SK-N-SH (cell line): ENCODE data around the gene FUNDC1. TPM values are rescaled to one million over a fixed set of nuclear protein-coding genes. Genes with fewer than 3 reads are reported as not detected.

ENCODE experiments used
- CTCF ChIA-PET: fragments of 300-600, 350-600 bp; formaldehyde crosslinking; extraction: SDS; loops from one replicate; lab custom pipeline; 2021; lab: Yijun Ruan, JAX
- POLR2A ChIA-PET: fragments of 350-600 bp; sonication (Branson Sonifier 250); formaldehyde crosslinking; extraction: SDS; loops from one replicate; lab custom pipeline; 2020; ENCODE audit warnings: antibody characterized with exemption, inconsistent platforms; lab: Yijun Ruan, JAX
- DNase-seq: peaks from one replicate; pipeline ENCODE4 v3.0.0; 2012
- H2AFZ ChIP-seq: fragments of 200-600 bp; sonication (generic); 2 replicates; pipeline ENCODE4 v1.8.1; 2016; ENCODE audit warnings: antibody characterized with exemption, mild to moderate bottlenecking, low read depth
- H3F3A ChIP-seq: fragments of 200-600 bp; sonication (generic); replicated peaks from 2 replicates; pipeline ENCODE3; 2016; ENCODE audit warnings: antibody characterized with exemption, mild to moderate bottlenecking; ENCODE audit not compliant: insufficient read depth
- H3K27ac ChIP-seq, 2 experiments: fragments of 200-500 bp in 1 of 2; fragments of 200-600 bp in 1 of 2; sonication (Bioruptor generic) in 1 of 2; sonication (generic), shearing (Covaris generic) in 1 of 2; 2 replicates each; pipeline versions ENCODE4 v1.5.1 to v1.6.1; 2014 to 2016; ENCODE audit warnings: low read depth in 2 of 2, inconsistent platforms in 1 of 2, low read length in 1 of 2, mild to moderate bottlenecking in 1 of 2, mixed read lengths in 1 of 2
- H3K27me3 ChIP-seq: fragments of 200-600 bp; sonication (generic), shearing (Covaris generic); 2 replicates; pipeline ENCODE4 v1.6.1; 2016; ENCODE audit warnings: mixed run types; ENCODE audit not compliant: insufficient read depth
- H3K36me3 ChIP-seq, 2 experiments: fragments of 200-500 bp in 1 of 2; fragments of 200-600 bp in 1 of 2; sonication (Bioruptor generic) in 1 of 2; sonication (generic) in 1 of 2; replicated peaks in 1 of 2; 2 replicates each; pipeline versions ENCODE3 to v1.5.1; 2014 to 2016; ENCODE audit warnings: low read length in 1 of 2, mild to moderate bottlenecking in 1 of 2; ENCODE audit not compliant: insufficient read depth in 2 of 2, control insufficient read depth in 1 of 2
- H3K4me1 ChIP-seq, 2 experiments: fragments of 200-500 bp in 1 of 2; fragments of 200-600 bp in 1 of 2; sonication (Bioruptor generic) in 1 of 2; sonication (generic), shearing (Covaris generic) in 1 of 2; 2 replicates each; pipeline versions ENCODE4 v1.5.1 to v1.6.1; 2014 to 2016; ENCODE audit warnings: low read depth in 1 of 2, low read length in 1 of 2, mixed run types in 1 of 2; ENCODE audit not compliant: insufficient read depth in 2 of 2, control insufficient read depth in 1 of 2
- H3K4me2 ChIP-seq: fragments of 200-600 bp; sonication (generic), shearing (Covaris generic); 2 replicates; pipeline ENCODE4 v1.6.1; 2017; ENCODE audit warnings: mixed run types
- H3K4me3 ChIP-seq, 2 experiments: fragments of 200-500 bp in 1 of 2; fragments of 200-600 bp in 1 of 2; sonication (Bioruptor generic) in 1 of 2; sonication (generic), shearing (Covaris generic) in 1 of 2; 2 replicates each; pipeline versions ENCODE4 v1.5.1 to v1.8.1; 2014 to 2016; ENCODE audit warnings: low read depth in 2 of 2, inconsistent platforms in 1 of 2, low read length in 1 of 2, mild to moderate bottlenecking in 1 of 2, mixed read lengths in 1 of 2, moderate library complexity in 1 of 2
- H3K79me2 ChIP-seq: fragments of 200-600 bp; sonication (generic); 2 replicates; pipeline ENCODE4 v1.8.1; 2017; ENCODE audit warnings: mild to moderate bottlenecking; ENCODE audit not compliant: insufficient read depth
- H3K9ac ChIP-seq: fragments of 200-600 bp; sonication (generic); 2 replicates; pipeline ENCODE4 v1.6.1; 2017; ENCODE audit warnings: mixed run types
- H3K9me2 ChIP-seq: fragments of 200-600 bp; sonication (generic); 2 replicates; pipeline ENCODE4 v1.6.1; 2017; ENCODE audit warnings: mixed run types
- H3K9me3 ChIP-seq: fragments of 200-600 bp; sonication (generic); 2 replicates; pipeline ENCODE4 v1.6.1; 2017; ENCODE audit warnings: mixed run types, mild to moderate bottlenecking, moderate library complexity
- H4K20me1 ChIP-seq: fragments of 200-600 bp; sonication (generic); 2 replicates; pipeline ENCODE4 v1.6.1; 2017; ENCODE audit warnings: mild to moderate bottlenecking, mixed run types; ENCODE audit not compliant: insufficient read depth
- CHD2 ChIP-seq: fragments of 150-350 bp; IDR thresholded peaks from 2 replicates; pipeline ENCODE4 v1.6.1; 2018; ENCODE audit warnings: low read length; ENCODE audit not compliant: partially characterized antibody
- EZH2phosphoT487 ChIP-seq: fragments of 200-600 bp; sonication (generic); IDR thresholded peaks from 2 replicates; pipeline ENCODE4 v1.6.1; 2017; ENCODE audit warnings: low read depth, mixed run types, mild to moderate bottlenecking, antibody characterized with exemption, moderate library complexity, borderline replicate concordance
- FOSL2 ChIP-seq: IDR thresholded peaks from 2 replicates; pipeline ENCODE4 v1.4.0; 2012; ENCODE audit warnings: low read depth, mild to moderate bottlenecking, moderate library complexity, borderline replicate concordance
- GATA2 ChIP-seq: sonication (generic); formaldehyde crosslinking; IDR thresholded peaks from 2 replicates; pipeline ENCODE4 v1.5.0; 2020; ENCODE audit warnings: mild to moderate bottlenecking, missing genetic modification reagents
- IRF3 ChIP-seq: fragments of 150-350 bp; IDR thresholded peaks from 2 replicates; pipeline ENCODE4 v1.6.1; 2016; ENCODE audit warnings: mild to moderate bottlenecking, low read depth, low read length
- MAX ChIP-seq: IDR thresholded peaks from 2 replicates; pipeline ENCODE4 v1.4.0; 2012; ENCODE audit warnings: low read depth
- MEF2A ChIP-seq: IDR thresholded peaks from 2 replicates; pipeline ENCODE4 v1.4.0; 2012; ENCODE audit warnings: low read depth, borderline replicate concordance
- MXI1 ChIP-seq: IDR thresholded peaks from 2 replicates; pipeline ENCODE4 v1.6.1; 2012; ENCODE audit warnings: mild to moderate bottlenecking, low read depth, low read length, improper control_type of control experiment
- NFIC ChIP-seq: IDR thresholded peaks from 2 replicates; pipeline ENCODE4 v1.4.0; 2012; ENCODE audit warnings: borderline replicate concordance
- NRF1 ChIP-seq: IDR thresholded peaks from 2 replicates; pipeline ENCODE4 v1.6.1; 2012; ENCODE audit warnings: low read depth, mild to moderate bottlenecking, low read length
- PBX3 ChIP-seq: IDR thresholded peaks from 2 replicates; pipeline ENCODE4; 2012
- TEAD4 ChIP-seq: IDR thresholded peaks from 2 replicates; pipeline ENCODE4 v1.4.0; 2012; ENCODE audit warnings: mild to moderate bottlenecking, borderline replicate concordance; ENCODE audit not compliant: insufficient read depth
- WGBS: methylation state at CpG from one replicate; pipeline ENCODE4 v1.1.6; 2017; ENCODE audit warnings: low lambda C conversion rate; 5-methylcytosine and 5-hydroxymethylcytosine counted together
- polyA plus RNA-seq, 3 experiments: library from polyadenylated mRNA; depleted of rRNA; stranded (reverse); fragments of >200 nt; gene quantifications; 2 replicates each; pipeline ENCODE4 v1.2.3, GENCODE V29; 2012
- TF ChIP-seq, protein P1 (sequence below): fragments of 150-350 bp; IDR thresholded peaks from 2 replicates; pipeline ENCODE4 v1.6.1; 2017; ENCODE audit warnings: antibody characterized with exemption, low read length, low read depth, borderline replicate concordance
- TF ChIP-seq, protein P2 (sequence below): IDR thresholded peaks from 2 replicates; pipeline ENCODE4 v1.6.1; 2012; ENCODE audit warnings: mild to moderate bottlenecking, low read depth, low read length, moderate library complexity
- TF ChIP-seq, protein P3 (sequence below): IDR thresholded peaks from 2 replicates; pipeline ENCODE4 v1.4.0; 2012; ENCODE audit warnings: low read depth, borderline replicate concordance

Gene FUNDC1
- polyA plus RNA-seq, 1 of the 3 experiments (the other 2 are of a cell fraction), result 23.5 TPM

DNA sequence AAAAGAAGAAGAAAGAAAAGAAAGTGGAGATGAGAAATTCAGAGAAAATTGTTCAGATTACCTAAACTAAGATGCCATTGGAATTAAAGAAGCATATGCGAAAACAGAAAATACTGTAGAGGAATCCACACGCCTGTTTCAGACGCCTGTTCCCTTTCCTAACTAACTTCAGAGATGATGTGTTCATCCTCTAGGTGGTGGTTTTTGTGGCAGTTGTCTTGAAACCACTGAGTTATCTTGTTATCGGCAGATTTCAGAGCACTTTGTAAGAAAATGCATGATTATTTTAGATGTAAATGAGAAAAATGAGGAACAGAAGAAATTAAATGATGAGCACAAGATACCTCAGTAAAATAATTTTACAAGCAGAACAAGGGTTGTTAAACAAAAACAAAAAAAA lies 48.3 kb downstream of the FUNDC1 start (continued):
- no peak for TF ChIP-seq NFIC
- TF ChIP-seq PBX3, result no peak

GRCh38 chrX:44489515-44489914 lies 53.1 kb downstream of the FUNDC1 start:
- Histone ChIP-seq H3K4me1 (no peaks in the 10 kb centered on the region), H3K9me3 (no peaks in the 10 kb centered on the region), H3K27me3 (peaks cover 4% of the 10 kb centered on the region; the same call in 1 of the 2 replicates), H3K4me2 (no peak overlapping the region)
- CTCF ChIA-PET, result no interaction called here
- POLR2A ChIA-PET, result no interaction called here
- TF ChIP-seq, protein P1, sequence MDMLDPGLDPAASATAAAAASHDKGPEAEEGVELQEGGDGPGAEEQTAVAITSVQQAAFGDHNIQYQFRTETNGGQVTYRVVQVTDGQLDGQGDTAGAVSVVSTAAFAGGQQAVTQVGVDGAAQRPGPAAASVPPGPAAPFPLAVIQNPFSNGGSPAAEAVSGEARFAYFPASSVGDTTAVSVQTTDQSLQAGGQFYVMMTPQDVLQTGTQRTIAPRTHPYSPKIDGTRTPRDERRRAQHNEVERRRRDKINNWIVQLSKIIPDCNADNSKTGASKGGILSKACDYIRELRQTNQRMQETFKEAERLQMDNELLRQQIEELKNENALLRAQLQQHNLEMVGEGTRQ, result no peak
- TF ChIP-seq MAX (no peak), EZH2phosphoT487 (no peak)
- TF ChIP-seq, protein P2, sequence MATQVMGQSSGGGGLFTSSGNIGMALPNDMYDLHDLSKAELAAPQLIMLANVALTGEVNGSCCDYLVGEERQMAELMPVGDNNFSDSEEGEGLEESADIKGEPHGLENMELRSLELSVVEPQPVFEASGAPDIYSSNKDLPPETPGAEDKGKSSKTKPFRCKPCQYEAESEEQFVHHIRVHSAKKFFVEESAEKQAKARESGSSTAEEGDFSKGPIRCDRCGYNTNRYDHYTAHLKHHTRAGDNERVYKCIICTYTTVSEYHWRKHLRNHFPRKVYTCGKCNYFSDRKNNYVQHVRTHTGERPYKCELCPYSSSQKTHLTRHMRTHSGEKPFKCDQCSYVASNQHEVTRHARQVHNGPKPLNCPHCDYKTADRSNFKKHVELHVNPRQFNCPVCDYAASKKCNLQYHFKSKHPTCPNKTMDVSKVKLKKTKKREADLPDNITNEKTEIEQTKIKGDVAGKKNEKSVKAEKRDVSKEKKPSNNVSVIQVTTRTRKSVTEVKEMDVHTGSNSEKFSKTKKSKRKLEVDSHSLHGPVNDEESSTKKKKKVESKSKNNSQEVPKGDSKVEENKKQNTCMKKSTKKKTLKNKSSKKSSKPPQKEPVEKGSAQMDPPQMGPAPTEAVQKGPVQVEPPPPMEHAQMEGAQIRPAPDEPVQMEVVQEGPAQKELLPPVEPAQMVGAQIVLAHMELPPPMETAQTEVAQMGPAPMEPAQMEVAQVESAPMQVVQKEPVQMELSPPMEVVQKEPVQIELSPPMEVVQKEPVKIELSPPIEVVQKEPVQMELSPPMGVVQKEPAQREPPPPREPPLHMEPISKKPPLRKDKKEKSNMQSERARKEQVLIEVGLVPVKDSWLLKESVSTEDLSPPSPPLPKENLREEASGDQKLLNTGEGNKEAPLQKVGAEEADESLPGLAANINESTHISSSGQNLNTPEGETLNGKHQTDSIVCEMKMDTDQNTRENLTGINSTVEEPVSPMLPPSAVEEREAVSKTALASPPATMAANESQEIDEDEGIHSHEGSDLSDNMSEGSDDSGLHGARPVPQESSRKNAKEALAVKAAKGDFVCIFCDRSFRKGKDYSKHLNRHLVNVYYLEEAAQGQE, result no peak
- TF ChIP-seq, all 33 proteins: peak for 0
- Histone ChIP-seq H3K27ac (no peak overlapping the region), H3K9me2 (no peaks in the 10 kb centered on the region), H3K9ac (no peak overlapping the region), H2AFZ (no peak overlapping the region), H3F3A (no peaks in the 10 kb centered on the region), H3K4me3 (no peak overlapping the region), H3K79me2 (no peaks in the 10 kb centered on the region), H4K20me1 (no peaks in the 10 kb centered on the region), H3K36me3 (no peaks in the 10 kb centered on the region)
- DNase-seq, result no peak
- 34% methylated on average over 4 of the region's 4 CpGs for WGBS

GRCh38 chrX:44484607-44485146 lies 58.0 kb downstream of the FUNDC1 start:
- H3K9ac ChIP-seq, result no peak overlapping the region
- no peaks in the 10 kb centered on the region for H3K9me3 ChIP-seq
- H4K20me1 ChIP-seq, result no peaks in the 10 kb centered on the region
- H3K4me1 ChIP-seq, result no peaks in the 10 kb centered on the region
- no peaks in the 10 kb centered on the region for H3K36me3 ChIP-seq
- WGBS, result 38% methylated on average over 3 of the region's 4 CpGs
- no peak overlapping the region for H3K27ac ChIP-seq
- H3K27me3 ChIP-seq, result peaks cover 4% of the 10 kb centered on the region; the same call in 1 of the 2 replicates
- no peaks in the 10 kb centered on the region for H3F3A ChIP-seq
- CTCF ChIA-PET, result no interaction called here
- POLR2A ChIA-PET, result no interaction called here
- H3K79me2 ChIP-seq, result no peaks in the 10 kb centered on the region
- no peak overlapping the region for H3K4me3 ChIP-seq
- no peak overlapping the region for H3K4me2 ChIP-seq
- no peak for DNase-seq
- H2AFZ ChIP-seq, result no peak overlapping the region
- H3K9me2 ChIP-seq, result no peaks in the 10 kb centered on the region
- TF ChIP-seq IRF3, result no peak
- TF ChIP-seq MXI1, result no peak
- TF ChIP-seq FOSL2, result no peak
- no peak for TF ChIP-seq MEF2A
- no peak for TF ChIP-seq NRF1
- TF ChIP-seq PBX3, result no peak
- no peak for TF ChIP-seq CHD2
- TF ChIP-seq GATA2, result no peak
- TF ChIP-seq TEAD4, result no peak
- TF ChIP-seq, protein P3, sequence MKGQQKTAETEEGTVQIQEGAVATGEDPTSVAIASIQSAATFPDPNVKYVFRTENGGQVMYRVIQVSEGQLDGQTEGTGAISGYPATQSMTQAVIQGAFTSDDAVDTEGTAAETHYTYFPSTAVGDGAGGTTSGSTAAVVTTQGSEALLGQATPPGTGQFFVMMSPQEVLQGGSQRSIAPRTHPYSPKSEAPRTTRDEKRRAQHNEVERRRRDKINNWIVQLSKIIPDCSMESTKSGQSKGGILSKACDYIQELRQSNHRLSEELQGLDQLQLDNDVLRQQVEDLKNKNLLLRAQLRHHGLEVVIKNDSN, result no peak
